ENCODE measurements around the gene NFKBIE.

NFKBIE gene

DNA sequence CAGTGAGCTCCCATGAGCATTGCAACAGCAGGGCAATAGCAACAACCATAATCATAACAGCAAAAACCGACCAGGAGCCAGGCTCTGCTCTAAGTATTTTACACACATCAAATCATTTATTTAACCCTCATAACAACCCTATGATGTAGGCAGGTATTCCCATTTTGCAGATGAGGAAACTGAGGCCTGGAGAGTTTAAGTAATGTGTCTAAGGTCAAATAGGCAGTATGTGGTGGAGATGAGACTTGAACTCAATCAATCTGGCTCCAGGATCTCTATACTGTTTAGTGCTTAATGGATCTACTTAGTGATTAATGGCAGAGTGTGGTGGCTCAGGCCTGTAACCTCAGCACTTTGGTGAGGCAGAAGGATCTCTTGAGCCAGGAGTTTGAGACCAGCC, 8.3 kb upstream of the NFKBIE start:
- no peak for DNase-seq (ENCODE audit: low read depth in 2 of 2, low spot score in 1 of 2)

DNA sequence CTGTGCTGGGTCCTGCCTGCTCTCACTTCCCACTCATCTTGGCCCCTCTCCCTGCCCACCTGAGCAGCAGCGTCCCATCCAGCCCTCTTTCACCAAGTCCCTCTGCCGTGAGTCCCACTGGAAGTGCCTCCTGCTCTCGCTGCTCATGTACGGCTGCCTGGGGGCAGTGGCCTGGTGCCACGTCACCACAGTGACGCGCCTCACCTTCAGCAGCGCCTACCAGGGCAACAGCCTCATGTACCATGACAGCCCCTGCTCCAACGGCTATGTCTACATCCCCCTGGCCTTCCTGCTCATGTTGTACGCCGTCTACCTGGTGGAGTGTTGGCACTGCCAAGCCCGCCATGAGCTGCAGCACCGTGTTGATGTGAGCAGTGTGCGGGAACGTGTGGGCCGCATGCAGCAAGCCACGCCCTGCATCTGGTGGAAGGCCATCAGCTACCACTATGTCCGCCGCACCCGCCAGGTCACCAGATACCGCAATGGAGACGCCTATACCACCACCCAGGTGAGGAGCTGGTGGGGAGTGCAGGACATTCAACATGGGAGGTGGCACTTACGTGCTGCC, 7.7 kb upstream of the NFKBIE start:
- no peak for DNase-seq (ENCODE audit: low read depth in 2 of 2, low spot score in 1 of 2)

DNA sequence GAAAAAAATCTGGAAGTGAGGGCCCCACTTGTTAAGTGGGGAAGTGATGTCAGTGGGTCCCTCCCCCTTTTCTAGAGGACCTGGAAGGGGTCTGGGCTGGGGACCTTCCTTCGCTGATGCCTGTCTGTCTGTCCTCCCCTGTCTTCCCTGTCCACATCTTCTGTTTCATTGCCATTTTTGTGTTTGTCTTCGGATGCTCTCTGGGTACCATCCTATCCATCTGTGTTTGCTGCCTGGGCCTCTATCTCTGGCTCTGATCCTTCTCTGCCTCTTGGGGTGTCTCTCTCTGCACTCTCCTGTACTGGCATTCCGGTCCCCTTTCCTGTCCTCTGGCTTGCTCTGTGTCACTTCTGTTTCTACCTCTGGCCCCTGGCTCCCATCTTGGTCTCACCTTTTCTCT, 7.2 kb upstream of the NFKBIE start:
- DNase-seq (ENCODE audit: low read depth in 2 of 2, low spot score in 1 of 2) = no peak

DNA sequence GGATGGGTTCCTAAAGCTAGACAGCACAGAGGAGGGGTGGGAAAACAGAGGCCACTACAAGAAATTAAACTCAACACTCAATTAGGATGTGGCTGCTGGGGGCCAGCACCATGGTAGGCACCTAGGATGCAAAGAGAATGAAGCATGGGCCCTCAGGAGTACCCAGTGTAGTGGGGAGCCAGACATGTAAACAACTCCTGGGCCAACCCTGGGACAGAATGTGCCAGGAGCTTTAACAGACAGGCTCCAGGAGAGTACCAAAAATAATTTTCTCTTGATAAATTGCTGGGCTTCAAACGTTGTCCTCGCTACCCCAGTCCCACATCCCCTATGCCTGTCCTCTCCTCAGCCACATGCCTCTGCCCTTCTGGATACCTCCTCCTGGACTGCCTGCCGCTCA, 6.6 kb upstream of the NFKBIE start:
- no peak for DNase-seq (ENCODE audit: low read depth in 2 of 2, low spot score in 1 of 2)

DNA sequence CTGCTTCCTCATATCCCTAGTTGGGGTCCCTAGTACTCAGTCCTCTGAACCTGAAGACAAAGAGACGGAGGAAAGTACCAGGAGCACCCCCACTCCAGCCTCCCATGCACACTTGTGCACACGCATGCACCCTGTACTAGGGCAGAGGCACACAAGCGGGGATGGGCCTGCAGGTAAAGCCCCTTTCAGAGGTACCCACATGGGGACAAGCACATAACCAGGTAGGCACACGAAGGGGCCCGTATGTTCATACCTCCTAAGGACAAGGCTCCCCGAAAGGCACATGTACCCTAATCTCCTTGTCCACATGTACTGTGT, 6.0 kb upstream of the NFKBIE start:
- no peak for DNase-seq (ENCODE audit: low read depth in 2 of 2, low spot score in 1 of 2)

DNA sequence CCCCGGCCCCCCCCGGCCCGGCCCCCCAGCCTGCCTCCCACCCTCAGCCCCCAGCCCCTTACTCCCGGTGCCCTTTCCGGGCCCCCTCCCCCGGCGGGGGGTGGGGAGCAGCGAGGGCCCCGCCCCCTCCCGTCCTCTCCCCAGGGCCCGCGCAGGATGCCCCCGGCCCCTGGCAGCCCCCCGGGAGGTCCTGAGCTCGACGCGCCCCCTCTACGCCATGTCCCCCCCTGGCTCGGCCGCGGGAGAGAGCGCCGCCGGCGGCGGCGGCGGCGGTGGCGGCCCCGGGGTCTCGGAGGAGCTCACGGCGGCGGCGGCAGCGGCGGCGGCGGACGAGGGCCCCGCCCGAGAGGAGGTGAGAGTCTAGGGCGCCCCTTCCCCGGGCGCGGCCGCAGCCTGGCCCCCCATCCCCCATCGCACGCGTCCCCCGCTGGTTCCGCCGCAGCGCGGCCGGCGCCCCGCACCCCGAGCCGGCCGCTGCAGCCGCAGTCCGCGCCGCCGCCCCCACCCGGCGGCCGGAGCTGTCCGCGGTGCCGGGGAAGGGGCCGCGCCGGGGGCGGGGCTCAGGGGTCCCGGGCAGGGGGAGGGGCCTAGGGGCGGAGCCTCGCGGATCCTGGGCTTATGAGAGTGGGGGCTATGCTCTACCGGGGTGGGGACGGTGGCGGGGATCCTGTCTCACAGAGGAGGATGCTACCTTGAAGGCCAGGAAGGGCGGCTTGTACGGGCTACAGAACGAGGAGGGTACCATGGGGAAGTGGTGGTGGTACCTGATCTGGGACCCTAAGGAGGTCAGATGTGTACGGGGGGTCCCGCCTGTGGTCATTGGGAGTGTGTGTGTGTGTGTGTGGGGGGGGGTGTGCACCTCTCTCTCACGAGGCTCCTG, 5.4 kb upstream of the NFKBIE start:
- no peak for DNase-seq (ENCODE audit: low read depth in 2 of 2, low spot score in 1 of 2)

DNA sequence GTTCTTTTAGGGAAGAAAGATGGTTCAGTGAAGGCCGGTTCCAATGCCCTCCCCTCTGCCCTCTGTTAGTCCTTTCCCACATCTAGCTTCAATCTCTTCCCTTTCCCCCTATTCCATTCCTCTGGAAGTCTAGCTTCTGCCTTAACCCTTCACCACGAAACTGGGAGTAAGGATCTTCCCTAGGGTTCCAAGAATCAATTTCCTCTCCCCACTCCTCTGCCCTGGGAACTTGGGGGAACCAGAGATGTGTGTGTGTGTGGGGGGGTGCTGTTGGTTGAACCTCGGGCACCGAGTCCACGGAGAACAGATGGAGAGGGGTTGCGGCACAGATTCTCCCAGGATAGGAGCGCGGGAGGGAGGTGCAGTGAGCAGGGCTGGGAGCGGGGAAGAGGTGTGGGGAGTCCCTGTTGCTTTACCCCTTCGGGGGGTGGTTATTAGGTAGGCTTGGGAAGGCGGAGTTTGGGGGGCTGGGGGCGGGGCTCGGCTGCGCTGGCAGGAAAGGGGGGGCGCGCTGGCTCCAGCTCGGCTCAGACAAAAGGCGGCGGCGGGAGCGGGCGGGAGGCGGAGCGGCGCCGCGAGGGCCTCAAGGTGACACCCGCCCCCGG, 4.7 kb upstream of the NFKBIE start, which contains the start of gene TMEM151B:
Gene TMEM151B, plus strand, starts transcription at position 530 of the 605 bp plus-strand sequence. CDS start 293 bp downstream, outside the sequence.
- peak in 1 of 2 donors; percentile 29 for DNase-seq (ENCODE audit: low read depth in 2 of 2, low spot score in 1 of 2)

DNA sequence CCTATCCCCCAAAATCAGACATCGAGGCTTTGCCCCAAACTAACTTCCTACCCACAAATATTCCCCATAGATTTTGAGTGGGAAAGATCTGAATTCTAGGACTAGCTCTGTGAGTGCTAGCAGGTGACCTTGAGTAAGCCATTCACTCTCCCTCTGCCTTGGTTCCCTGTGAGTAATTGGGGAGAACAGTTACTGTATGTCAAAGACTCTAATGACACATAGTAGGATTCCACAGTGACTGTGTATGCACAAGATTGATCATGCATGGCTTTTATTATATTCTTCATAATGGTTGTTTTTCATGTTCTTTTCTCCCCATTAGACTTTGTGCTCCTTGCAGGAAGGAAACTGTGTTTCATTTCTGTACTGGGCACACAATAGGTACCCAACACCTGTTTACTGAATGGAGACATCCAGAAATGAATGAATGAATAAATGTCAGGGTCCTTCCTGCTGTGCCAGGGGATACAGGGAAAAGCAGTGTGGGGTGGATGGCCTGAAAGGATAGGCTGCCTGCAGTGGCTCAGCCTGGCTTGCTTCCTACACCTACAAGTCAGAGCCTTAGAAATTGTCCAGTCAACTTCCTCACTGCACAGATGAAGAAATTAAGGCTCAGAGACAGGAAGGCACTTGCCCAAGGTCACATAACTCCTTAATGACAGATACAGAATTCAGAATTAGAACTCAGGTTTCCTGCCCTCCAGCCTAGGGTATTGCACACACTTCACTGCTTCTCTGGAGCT, 4.0 kb upstream of the NFKBIE start:
- DNase-seq (ENCODE audit: low read depth in 2 of 2, low spot score in 1 of 2) = no peak

DNA sequence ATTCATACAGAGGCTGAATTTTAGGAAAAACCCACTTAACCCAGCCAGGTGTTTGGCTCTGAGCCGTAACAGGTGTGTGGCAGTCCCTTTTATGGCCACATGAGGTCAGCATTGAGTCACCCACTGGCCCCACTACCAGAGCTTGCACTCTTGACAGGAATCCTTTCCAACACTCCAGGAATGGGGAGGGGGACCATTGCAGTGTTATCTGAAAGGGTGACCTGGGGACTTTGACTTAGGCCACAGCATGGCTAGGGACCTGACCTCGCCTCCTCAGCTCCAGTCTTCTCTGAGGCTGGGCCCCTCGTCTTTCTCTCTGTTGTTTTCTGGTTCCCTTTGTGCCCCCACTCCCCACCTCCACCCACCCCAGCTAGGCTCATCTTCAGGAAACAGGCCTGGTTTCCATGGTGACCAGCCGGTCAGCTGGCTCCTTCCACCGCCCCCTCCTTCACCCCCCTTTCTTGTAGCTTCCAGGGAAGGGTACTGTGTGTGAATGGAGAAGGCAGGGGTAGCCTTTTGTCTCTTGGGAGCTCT, 2.8 kb upstream of the NFKBIE start:
- no peak for DNase-seq (ENCODE audit: low read depth in 2 of 2, low spot score in 1 of 2)

DNA sequence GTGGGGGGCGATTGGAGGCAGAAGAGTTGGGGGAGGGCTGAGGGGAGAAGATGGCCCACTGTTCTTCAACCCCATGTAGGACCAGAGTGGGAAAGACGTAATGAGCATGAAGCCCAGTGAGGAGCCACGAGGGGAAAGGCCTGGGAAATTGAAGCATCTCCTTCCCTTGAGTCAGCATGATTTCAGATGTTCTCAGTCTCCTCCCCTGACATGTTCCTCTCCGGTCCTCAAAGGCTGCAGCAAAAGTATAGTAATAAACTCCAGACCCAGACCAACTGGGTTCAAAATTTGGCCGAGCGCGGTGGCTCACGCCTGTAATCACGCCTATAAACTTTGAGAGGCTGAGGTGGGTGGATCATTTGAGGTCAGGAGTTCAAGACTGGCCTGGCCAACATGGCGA, 1.9 kb upstream of the NFKBIE start:
- DNase-seq (ENCODE audit: low read depth in 2 of 2, low spot score in 1 of 2) = no peak

DNA sequence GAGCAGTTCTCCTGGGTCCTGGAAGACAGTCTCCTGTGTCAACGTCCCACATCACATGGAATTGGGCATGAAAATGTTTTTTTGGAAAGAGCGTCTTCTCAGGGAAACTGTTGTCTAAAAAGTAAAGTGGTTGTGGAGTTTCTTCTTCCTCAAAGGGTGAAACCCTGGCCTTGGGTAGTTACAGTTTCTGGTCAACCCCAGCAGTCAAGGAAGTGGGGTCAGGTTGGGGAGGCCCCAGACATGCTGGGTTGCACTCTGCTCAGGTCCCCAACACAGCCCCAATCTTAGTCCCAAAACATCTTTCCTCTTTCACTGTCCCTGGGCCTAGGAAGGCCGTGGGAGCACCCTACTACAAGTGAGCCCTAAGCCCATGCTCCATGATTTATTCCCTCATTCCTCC, 996 bp upstream of the NFKBIE start:
- no peak for DNase-seq (ENCODE audit: low read depth in 2 of 2, low spot score in 1 of 2)

DNA sequence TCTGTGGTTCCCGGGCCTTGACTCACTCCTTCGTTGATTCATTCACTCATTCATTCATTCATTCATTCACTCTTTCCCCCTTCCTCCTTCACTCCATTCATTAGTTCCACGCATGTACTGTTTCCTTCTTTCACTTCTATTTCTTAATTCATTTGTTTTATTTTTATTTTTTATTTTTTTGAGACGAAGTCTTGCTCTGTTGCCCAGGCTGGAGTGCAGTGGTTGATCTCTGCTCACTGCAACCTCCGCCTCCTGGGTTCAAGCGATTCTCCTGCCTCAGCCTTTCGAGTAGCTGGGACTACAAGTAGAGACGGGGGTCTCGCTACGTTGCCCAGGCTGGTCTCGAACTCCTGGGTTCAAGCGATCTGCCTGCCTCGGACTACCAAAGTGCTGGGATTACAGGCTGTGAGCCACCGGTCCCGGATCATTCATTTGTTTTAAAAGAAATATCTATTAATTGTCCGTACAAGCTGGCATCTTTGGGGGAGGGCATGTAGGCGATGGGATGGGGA, 427 bp upstream of the NFKBIE start:
- no peak for DNase-seq (ENCODE audit: low read depth in 2 of 2, low spot score in 1 of 2)

DNA sequence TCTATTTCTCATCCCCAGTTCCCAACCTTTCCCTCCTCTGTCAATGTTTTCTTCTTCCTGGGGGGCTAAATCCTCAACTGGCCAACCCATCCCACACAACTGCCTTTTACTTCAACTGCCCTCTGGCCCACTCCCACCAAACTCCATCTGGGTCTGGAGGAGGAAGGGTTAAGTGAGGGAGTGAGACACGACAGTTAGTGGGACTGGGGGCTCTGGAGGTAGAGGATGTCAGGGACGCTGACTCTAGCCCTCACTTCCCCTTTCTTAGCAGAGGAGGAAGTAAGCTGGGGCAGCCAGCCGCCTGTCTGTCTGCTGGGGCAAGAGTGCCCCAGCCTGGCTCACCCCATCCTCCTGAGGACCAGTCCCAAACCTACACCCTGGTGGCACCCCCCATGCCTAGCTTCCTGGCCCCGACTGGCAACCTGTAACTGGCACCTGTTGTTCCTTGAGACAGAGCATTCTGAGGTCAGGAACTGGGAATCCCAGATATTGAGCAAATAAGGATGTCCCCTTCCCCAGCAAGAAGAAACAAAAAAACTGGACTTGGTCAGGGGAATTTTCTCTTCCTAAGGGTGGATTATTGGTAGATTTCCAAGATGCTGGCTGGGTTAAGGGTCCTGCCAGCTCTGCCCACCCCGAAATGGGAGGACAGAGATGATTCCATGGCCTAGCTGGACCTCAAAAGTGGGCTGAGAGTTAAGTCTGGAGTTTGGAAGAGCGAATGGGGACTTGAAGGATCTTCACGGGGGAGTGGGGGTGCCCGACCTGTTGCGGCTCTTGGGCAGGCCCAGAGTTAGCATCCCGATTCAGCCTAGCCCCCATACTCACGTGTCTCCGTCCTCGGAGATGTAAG, 971 bp downstream of the NFKBIE start:
- no peak for DNase-seq (ENCODE audit: low read depth in 2 of 2, low spot score in 1 of 2)

DNA sequence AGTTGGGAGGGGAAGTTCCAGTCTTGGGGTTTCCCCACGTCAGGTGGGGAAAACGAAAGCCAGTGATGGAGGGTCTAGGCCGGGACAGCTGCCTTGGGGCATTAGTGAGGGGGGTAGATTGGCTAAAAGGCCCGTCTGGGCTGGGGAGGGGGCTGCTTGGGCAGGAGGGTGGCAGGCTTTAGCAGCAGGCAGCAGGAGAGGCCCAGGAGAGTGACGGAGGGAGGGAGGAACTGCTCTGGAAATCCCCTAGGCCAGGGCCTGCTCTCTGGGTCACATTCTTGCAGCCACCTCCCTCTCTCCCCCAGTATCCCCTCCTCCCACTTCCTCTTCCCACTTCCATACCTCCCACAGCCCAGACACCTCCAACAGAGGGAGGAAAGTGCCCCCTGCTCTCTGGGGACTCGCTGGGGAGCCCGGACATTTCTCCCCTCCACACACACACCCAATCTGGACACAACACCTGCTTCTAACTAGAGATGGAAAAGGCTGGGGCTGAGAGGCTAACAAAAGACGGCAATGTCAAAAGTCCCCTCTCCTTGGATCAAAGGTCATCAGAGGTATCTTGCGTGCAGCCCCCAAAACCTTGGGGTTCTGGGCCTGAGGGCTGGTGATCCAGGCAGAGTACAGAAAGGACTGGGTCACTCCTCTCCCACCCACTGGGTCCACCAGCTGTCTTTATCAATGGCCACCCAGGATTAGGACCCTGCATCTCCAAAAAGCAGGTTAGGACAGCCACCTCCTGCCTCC, 1.8 kb downstream of the NFKBIE start:
- DNase-seq (ENCODE audit: low read depth in 2 of 2, low spot score in 1 of 2) = no peak

DNA sequence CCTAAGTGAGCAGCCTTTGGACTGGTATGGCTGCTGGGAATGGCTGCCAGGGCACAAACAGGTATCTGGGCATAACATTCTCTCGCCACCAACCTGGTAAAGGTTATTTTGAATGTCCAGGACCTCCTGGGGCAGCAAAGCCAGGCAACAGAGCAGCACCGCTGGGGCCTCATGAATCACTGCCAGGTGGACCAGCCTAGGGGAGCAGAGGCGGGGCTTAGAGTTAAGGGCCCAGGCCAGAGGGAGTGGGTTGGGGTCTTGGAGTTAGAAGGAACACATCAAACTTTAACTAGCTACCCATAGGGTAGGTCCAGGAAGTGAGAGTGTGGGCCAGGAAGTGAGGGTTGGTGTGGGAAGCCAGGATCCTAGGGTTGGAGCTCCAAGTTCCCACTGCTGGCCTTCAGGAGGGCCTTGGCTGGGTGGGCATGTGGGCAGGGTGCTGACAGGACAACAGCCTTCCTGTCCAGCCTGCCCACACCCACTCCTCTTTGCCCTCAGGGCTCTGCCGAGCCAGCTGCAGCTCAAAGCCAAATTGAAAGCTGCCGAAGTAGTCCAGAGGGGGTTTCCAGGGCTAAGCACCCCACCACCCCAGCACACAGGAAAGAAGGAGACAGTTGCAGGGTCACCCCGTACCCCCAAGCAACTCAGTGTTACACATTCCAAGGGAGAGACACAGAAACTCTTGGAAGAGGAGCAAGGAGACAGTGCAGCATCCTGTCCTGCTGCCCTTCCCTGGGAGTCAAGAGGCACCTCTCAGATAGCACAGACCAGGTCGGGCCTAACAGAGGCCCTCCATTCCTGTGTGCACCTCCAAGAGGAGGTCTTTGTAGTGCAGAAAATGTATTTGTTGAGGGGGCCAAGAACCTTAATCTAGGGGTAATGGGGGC, 2.6 kb downstream of the NFKBIE start:
- DNase-seq (ENCODE audit: low read depth in 2 of 2, low spot score in 1 of 2) = no peak

DNA sequence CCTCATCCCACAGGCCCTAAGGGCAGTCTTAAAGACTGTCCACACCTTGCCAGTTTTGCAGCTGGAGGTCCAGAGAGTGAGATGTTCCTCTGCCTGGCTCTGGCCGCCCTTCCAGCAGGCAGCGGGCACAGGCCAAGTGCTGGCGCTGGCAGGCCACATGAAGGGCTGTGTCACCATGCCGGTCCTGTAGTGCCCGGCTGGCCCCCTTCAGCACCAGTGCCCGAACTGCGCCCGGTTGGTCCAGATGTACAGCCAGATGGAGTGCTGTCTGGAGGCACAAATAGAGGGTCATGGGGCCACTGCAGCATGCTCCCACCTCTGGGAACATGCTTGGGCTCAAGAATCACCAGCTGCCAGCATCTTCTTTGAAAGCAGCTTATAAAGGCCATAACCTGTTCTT, 3.8 kb downstream of the NFKBIE start:
- DNase-seq (ENCODE audit: low read depth in 2 of 2, low spot score in 1 of 2) = no peak

DNA sequence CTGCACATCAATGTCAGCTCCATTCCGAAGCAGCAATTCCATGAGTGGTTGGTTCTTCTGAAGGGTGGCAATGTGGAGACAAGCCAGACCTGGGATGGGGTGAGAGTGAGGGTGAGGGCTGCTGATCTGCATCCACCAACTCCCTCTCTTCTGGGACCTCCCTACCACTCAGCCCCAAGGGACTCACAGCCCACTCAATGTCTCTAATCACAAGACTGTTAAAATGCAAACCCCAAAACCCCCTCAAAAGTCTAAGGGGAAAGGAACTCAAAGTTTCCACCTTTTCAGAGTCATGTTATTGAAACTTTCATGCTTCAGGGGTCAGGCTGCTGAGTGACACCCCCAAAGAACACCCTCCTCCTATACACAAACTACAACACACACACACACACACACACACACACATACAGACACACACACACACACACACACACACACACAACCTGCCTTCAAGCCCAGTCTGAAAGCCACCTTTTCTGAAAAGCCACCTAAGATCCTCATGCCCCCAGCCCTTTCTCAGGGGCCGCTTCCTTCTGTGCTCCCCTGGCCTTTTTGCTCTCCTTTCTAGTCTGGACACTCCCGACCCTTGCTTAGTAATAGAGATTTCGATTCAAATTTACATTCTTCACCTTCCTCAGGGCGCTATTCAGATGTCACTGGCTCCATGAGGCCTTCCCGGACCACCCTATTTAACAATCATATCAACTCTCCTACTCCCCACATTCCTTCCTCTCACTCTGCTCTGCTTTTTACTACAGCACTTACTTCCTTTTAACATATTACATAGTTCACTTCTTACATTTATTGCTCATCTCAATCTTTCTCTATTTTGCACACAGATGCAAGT, 4.7 kb downstream of the NFKBIE start:
- no peak for DNase-seq (ENCODE audit: low read depth in 2 of 2, low spot score in 1 of 2)

DNA sequence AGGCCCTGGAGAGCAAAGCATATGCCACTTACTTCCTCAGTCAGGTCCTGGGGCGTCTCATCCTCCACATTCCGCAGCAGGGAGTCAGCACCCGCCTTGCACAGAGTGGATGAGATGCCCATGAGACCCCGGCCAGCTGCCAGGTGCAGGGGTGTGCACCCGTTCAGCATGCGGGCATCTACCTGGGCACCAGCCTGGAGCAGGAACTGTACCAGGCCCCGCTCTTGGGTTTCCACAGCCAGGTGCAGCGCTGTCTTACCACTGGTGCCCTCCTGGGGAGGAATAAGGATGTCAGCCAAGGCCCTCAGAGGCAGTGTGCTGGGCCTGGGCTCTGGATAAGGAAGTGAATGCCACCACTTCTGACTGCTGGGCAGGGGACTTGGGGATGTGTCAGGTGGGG, 5.3 kb downstream of the NFKBIE start:
- no peak for DNase-seq (ENCODE audit: low read depth in 2 of 2, low spot score in 1 of 2)
